Peyer's patch (tissue), 4 donors: ENCODE measurements around the gene SERINC3. TPM values are rescaled to one million over a fixed set of nuclear protein-coding genes. Genes with fewer than 3 reads are reported as not detected.

ENCODE experiments used
- DNase-seq, 3 donors: peaks; one replicate each; pipeline ENCODE4 v3.0.0-alpha.2; 2017 to 2019
- H3K27ac ChIP-seq, 4 donors: fragments of 200-600 bp; sonication (generic); one replicate each; pipeline ENCODE4 v1.5.1; 2016 to 2019
- H3K27me3 ChIP-seq, 2 donors: fragments of 200-600 bp; sonication (generic); one replicate each; pipeline ENCODE4 v1.5.1; 2019
- H3K36me3 ChIP-seq, 3 donors: fragments of 200-600 bp; sonication (generic); one replicate each; pipeline ENCODE4 v1.5.1; 2016 to 2019
- H3K4me1 ChIP-seq, 4 donors: fragments of 200-600 bp; sonication (generic); one replicate each; pipeline ENCODE4 v1.5.1; 2016 to 2019
- H3K4me3 ChIP-seq, 4 donors: fragments of 200-600 bp; sonication (generic); 1 replicate in 3 of 4; 2 replicates in 1 of 4; pipeline ENCODE4 v1.5.1; 2016 to 2019; ENCODE audit warnings: mild to moderate bottlenecking in 1 of 4
- H3K9me3 ChIP-seq, 4 donors: fragments of 200-600 bp; sonication (generic); one replicate each; pipeline ENCODE4 v1.5.1; 2016 to 2019; ENCODE audit warnings: mild to moderate bottlenecking in 1 of 4
- POLR2A ChIP-seq, 2 donors: fragments of 450-650 bp; IDR thresholded peaks; one replicate each; pipeline ENCODE4 v1.5.1; 2017; ENCODE audit warnings: antibody characterized with exemption in 2 of 2, mild to moderate bottlenecking in 2 of 2, moderate library complexity in 2 of 2
- total RNA-seq, 4 donors: library from RNA; depleted of rRNA; stranded (reverse); fragments of >200 nt; gene quantifications; one replicate each; pipeline ENCODE4 v1.1.0, GENCODE V29; 2016
- TF ChIP-seq, protein P1 (sequence below), 6 experiments: fragments of 450-650 bp in 4 of 6; fragments of 200-600 bp in 2 of 6; sonication (generic) in 1 of 6; IDR thresholded peaks; one replicate each; pipeline ENCODE4 v1.5.1; 2017 to 2019; ENCODE audit warnings: antibody characterized with exemption in 6 of 6, mild to moderate bottlenecking in 3 of 6, moderate library complexity in 1 of 6

SERINC3 gene
- total RNA-seq, 4 donors from 2014 or later = 24.8 to 70.0 (median 54.2) TPM

DNA sequence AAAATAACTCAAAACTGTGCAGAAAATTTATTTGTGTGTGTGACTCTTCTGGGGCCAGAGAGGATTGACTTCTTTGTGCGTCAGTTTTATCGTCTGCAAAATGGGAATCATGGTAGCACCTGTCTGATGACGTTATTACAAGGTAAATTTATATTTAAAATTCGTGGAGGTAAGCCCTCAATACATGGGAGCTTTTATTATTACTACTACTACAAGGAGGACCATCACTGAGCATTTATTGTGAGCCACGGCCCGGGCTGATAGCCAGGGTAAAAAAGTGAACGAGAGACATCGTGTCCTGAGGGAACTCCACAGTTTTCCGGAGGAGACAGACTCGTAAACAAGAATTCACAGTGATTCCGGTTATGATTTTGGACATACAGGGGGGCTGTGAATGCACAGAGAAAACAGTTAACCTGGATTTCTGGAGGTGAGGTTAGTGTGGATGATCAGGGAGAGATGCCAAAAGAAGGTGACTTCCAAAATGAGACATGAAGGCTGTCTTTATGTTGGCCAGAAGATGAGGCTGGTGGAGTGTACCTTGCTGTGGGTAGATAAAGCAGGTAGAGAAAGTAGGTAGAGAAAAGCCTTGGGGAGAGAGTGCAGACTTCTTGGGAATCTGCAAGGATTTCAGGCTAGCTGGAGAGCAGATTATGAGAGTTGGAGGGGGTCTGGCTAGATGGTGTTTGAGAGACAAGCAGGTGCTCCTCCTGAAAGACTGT, 10.6 kb upstream of the SERINC3 start:
- H3K4me3 ChIP-seq = peak overlapping the region; percentile 58 to 96 (median 72)
- TF ChIP-seq POLR2A (IDR thresholded peaks at IDR 0.05) = no peak
- TF ChIP-seq, protein P1, sequence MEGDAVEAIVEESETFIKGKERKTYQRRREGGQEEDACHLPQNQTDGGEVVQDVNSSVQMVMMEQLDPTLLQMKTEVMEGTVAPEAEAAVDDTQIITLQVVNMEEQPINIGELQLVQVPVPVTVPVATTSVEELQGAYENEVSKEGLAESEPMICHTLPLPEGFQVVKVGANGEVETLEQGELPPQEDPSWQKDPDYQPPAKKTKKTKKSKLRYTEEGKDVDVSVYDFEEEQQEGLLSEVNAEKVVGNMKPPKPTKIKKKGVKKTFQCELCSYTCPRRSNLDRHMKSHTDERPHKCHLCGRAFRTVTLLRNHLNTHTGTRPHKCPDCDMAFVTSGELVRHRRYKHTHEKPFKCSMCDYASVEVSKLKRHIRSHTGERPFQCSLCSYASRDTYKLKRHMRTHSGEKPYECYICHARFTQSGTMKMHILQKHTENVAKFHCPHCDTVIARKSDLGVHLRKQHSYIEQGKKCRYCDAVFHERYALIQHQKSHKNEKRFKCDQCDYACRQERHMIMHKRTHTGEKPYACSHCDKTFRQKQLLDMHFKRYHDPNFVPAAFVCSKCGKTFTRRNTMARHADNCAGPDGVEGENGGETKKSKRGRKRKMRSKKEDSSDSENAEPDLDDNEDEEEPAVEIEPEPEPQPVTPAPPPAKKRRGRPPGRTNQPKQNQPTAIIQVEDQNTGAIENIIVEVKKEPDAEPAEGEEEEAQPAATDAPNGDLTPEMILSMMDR (IDR thresholded peaks at IDR 0.05) = no peak
- H3K4me1 ChIP-seq = peaks cover 0 to 20% (median 2%) of the 10 kb centered on the region in 4 donors
- no peaks in the 10 kb centered on the region for H3K36me3 ChIP-seq
- no peak for DNase-seq
- no peaks in the 10 kb centered on the region for H3K9me3 ChIP-seq
- H3K27ac ChIP-seq = peak overlapping the region; percentile 64 to 77 (median 72)
- no peaks in the 10 kb centered on the region for H3K27me3 ChIP-seq

DNA sequence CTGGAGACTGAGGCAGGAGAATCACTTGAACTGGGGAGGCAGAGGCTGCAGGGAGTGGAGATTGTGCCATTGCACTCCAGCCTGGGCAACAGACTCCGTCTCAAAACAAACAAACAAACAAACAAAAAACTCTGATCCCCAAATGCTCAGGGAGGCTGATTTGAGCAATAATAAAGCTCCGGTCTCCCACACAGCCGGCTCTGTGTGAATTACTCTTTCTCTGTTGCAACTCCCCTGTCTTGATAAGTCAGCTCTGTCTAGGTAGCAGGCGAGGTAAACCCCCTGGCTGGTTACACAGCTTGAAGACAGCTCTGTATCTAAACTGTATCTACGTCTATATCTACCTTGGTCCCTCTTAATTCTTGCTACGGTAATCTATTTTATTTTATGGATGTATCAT, 6.4 kb upstream of the SERINC3 start:
- no peaks in the 10 kb centered on the region for H3K27me3 ChIP-seq
- TF ChIP-seq, protein P1 (IDR thresholded peaks at IDR 0.05) = no peak
- TF ChIP-seq POLR2A (IDR thresholded peaks at IDR 0.05) = no peak
- H3K9me3 ChIP-seq = no peaks in the 10 kb centered on the region
- no peak overlapping the region for H3K27ac ChIP-seq
- H3K4me3 ChIP-seq = no peak overlapping the region
- DNase-seq = no peak
- no peaks in the 10 kb centered on the region for H3K36me3 ChIP-seq
- H3K4me1 ChIP-seq = peaks cover 0 to 5% (median 0%) of the 10 kb centered on the region in 4 donors

DNA sequence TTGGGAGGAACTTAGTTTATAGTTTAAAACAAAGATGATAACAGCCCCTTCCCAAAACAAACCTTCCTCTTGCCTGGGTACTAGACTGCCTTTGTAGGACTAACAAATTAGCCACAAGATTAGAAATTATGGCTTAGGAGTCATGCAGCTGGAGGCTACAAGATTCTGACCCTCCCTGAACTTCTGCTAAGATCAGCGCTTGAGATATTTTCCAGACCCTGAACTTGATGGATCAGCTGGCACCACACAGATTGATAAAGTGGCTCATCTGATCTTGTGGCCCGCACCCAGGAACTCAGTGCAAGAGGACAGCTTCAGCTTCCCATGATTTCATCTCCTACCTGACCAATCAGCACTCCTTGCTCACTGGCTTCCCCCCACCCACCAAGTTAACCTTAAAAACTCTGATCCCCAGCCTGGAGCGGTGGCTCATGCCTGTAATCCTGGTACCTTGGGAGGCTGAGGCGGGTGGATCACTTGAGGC, 5.9 kb upstream of the SERINC3 start:
- DNase-seq = no peak
- no peak for TF ChIP-seq POLR2A (IDR thresholded peaks at IDR 0.05)
- TF ChIP-seq, protein P1 (IDR thresholded peaks at IDR 0.05) = no peak
- Histone ChIP-seq H3K36me3 (no peaks in the 10 kb centered on the region), H3K9me3 (no peaks in the 10 kb centered on the region), H3K4me1 (peaks cover 0 to 5% (median 0%) of the 10 kb centered on the region in 4 donors), H3K27ac (no peak overlapping the region), H3K4me3 (no peak overlapping the region), H3K27me3 (no peaks in the 10 kb centered on the region)

DNA sequence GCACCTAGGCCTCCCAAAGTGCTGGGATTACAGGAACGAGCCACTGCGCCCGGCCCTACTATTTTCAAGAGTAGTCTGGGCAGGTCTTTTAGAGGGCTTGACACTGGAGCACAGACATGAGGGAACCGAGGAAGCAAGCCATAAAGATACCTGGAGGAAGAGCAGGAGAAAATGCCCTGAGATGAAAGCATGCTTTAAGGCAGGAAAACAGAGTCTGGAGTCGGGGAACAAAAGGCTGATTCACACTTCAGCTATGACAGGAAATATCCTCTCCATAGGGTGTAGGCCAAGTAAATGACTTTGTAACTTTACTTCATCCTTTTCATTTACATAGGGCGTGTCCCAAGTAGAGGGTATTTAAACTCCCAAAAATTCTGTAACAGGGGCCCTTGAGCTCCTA, 4.3 kb upstream of the SERINC3 start:
- DNase-seq = no peak
- no peaks in the 10 kb centered on the region for H3K27me3 ChIP-seq
- no peaks in the 10 kb centered on the region for H3K36me3 ChIP-seq
- no peak overlapping the region for H3K27ac ChIP-seq
- H3K4me3 ChIP-seq = no peak overlapping the region
- H3K9me3 ChIP-seq = no peaks in the 10 kb centered on the region
- no peaks in the 10 kb centered on the region for H3K4me1 ChIP-seq
- TF ChIP-seq, protein P1 (IDR thresholded peaks at IDR 0.05) = no peak
- no peak for TF ChIP-seq POLR2A (IDR thresholded peaks at IDR 0.05)

DNA sequence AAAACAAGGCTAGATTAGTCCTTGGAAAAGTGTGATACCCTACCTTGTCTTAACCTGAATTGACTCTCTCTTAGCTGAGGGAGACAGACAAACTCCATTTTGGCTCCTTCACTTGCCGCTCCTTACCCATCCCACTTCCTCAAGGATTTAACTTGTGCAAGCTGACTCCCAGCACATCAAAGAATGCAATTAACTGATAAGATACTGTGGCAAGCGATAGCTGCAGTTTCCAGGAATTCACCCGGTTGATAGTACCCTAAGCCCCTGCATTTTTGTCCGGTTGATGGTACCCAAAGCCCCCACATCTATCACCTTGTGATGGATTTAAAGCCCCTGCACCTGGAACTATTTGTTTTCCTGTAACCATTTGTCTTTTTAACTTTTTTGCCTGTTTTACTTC, 1.9 kb upstream of the SERINC3 start:
- no peaks in the 10 kb centered on the region for H3K36me3 ChIP-seq
- no peak for TF ChIP-seq POLR2A (IDR thresholded peaks at IDR 0.05)
- TF ChIP-seq, protein P1 (IDR thresholded peaks at IDR 0.05) = no peak

More for the DNA sequence above, 1.9 kb upstream of the SERINC3 start:
- H3K27ac ChIP-seq = no peak overlapping the region
- H3K27me3 ChIP-seq = no peaks in the 10 kb centered on the region
- H3K4me1 ChIP-seq = peaks cover 0 to 23% (median 0%) of the 10 kb centered on the region in 4 donors
- no peak for DNase-seq
- no peaks in the 10 kb centered on the region for H3K9me3 ChIP-seq
- no peak overlapping the region for H3K4me3 ChIP-seq
